VCaP (cell line): ENCODE data around the gene NOL9.

ENCODE experiments used
- H3K27ac ChIP-seq: fragments of 450-650 bp; 2 replicates; pipeline ENCODE4 v1.5.1; 2017
- CTCF ChIP-seq: fragments of 450-650 bp; conservative IDR thresholded peaks from 2 replicates; pipeline ENCODE4 v1.5.1; 2017; ENCODE audit warnings: mild to moderate bottlenecking, moderate library complexity

NOL9 gene

GRCh38 chr1:6599141-6599975, 45.0 kb upstream of the NOL9 start:
- no peak for TF ChIP-seq CTCF
- peak overlapping the region; percentile 86; the same call in 1 of the 2 replicates for H3K27ac ChIP-seq

- TF ChIP-seq CTCF, result no peak
- no peak overlapping the region for H3K27ac ChIP-seq
Measured at GRCh38 chr1:6597777-6598131, 43.4 kb upstream of the NOL9 start.

- TF ChIP-seq CTCF, result no peak
- H3K27ac ChIP-seq, result no peak overlapping the region
Measured at GRCh38 chr1:6596886-6597776, 42.8 kb upstream of the NOL9 start.

- H3K27ac ChIP-seq, result no peak overlapping the region
- TF ChIP-seq CTCF, result no peak
Measured at GRCh38 chr1:6596351-6596750, 42.0 kb upstream of the NOL9 start.

GRCh38 chr1:6594977-6595740, 40.8 kb upstream of the NOL9 start:
- H3K27ac ChIP-seq, result no peak overlapping the region
- TF ChIP-seq CTCF, result no peak

GRCh38 chr1:6593810-6594209, 39.5 kb upstream of the NOL9 start:
- TF ChIP-seq CTCF, result no peak
- H3K27ac ChIP-seq, result no peak overlapping the region
